Right lobe of liver (tissue), 6 donors: ENCODE measurements around the gene TCF25. TPM values are rescaled to one million over a fixed set of nuclear protein-coding genes. Genes with fewer than 3 reads are reported as not detected.
A peak's percentile ranks its signal among the peaks of the same experiment; 100 is the strongest.

Experiments
- ATAC-seq, 4 donors: fragments of 200-7000 bp; cut with Tn5 transposase; one replicate each; pipeline ENCODE4 v1.9.1; 2020; ENCODE audit warnings: mild to moderate bottlenecking in 4 of 4, moderate library complexity in 4 of 4
- DNase-seq, 3 donors: peaks; one replicate each; pipeline ENCODE4 v3.0.0-alpha.2; 2020
- H3K27ac ChIP-seq, 3 donors: fragments of 200-600 bp; one replicate each; pipeline ENCODE4 v1.8.0; 2022
- H3K27me3 ChIP-seq, 2 donors: fragments of 200-600 bp; one replicate each; pipeline ENCODE4 v1.8.0; 2022
- H3K36me3 ChIP-seq, 4 donors: fragments of 200-600 bp; sonication (generic) in 1 of 4; one replicate each; pipeline versions ENCODE4 v1.5.1 to v1.8.0; 2017 to 2022; ENCODE audit warnings: control low read depth in 1 of 4
- H3K4me1 ChIP-seq, 4 donors: fragments of 200-600 bp; sonication (generic) in 1 of 4; one replicate each; pipeline versions ENCODE4 v1.5.1 to v1.8.0; 2017 to 2022; ENCODE audit warnings: control low read depth in 1 of 4
- H3K4me3 ChIP-seq, 3 donors: fragments of 200-600 bp; one replicate each; pipeline ENCODE4 v1.8.0; 2022
- H3K9me3 ChIP-seq, 4 donors: fragments of 200-600 bp; sonication (generic) in 1 of 4; one replicate each; pipeline versions ENCODE4 v1.5.1 to v1.8.0; 2017 to 2022; ENCODE audit warnings: control low read depth in 1 of 4
- POLR2A ChIP-seq: fragments of 450-650 bp; IDR thresholded peaks from one replicate; pipeline ENCODE4 v1.6.1; 2017; ENCODE audit warnings: antibody characterized with exemption, mild to moderate bottlenecking
- WGBS: methylation state at CpG from one replicate; pipeline ENCODE4 v1.1.6; 2018; ENCODE audit warnings: low coverage, low lambda C conversion rate; ENCODE audit not compliant: insufficient coverage; ENCODE audit errors: missing lambda C conversion rate; 5-methylcytosine and 5-hydroxymethylcytosine counted together
- intact Hi-C, 2 donors: fragments of 100-400 bp; cut with DNase I; formaldehyde crosslinking; loops; one replicate each; pipeline versions ENCODE4 v1.11.2 to v1.14.1; 2022
- total RNA-seq, 6 experiments: library from RNA; depleted of rRNA in 2 of 6; stranded (reverse); fragments of >200 nt in 2 of 6; fragmentation: NEBNext Ultra II Directional in 3 of 6; extraction: Animal tissue kit (Norgen Biotek cat#: 25700) in 3 of 6; gene quantifications; one replicate each; pipeline versions ENCODE4 v1.1.0 to v1.2.4, GENCODE V29; 2016 to 2023
- TF ChIP-seq, protein P1 (sequence below), 4 donors: fragments of 200-600 bp in 3 of 4; fragments of 450-650 bp in 1 of 4; IDR thresholded peaks; one replicate each; pipeline versions ENCODE4 v1.5.1 to v1.8.0; 2016 to 2022; ENCODE audit warnings: antibody characterized with exemption in 4 of 4, mild to moderate bottlenecking in 2 of 4
- donor health status: DM: no; HTN: yes; CAD: no.
- donor health status: DM: no; HTN: no; CAD: no.
- donor health status: DM: no; HTN: no; CAD: no.
- donor health status: DM: no; HTN: yes; CAD: no.
- donor health status: DM: no; HTN: yes; CAD: no.

The TCF25 gene
- total RNA-seq, 6 experiments from 2014 or later = 66.6 to 91.6 (median 77.9) TPM

GRCh38 chr16:89843409-89844350 is 29.7 kb upstream of the TCF25 start:
- Histone ChIP-seq H3K27me3 (no peaks in the 10 kb centered on the region), H3K9me3 (no peaks in the 10 kb centered on the region), H3K27ac (no peak overlapping the region), H3K4me3 (no peak overlapping the region), H3K4me1 (peaks cover 0 to under 1% (median 0%) of the 10 kb centered on the region in 4 donors), H3K36me3 (no peaks in the 10 kb centered on the region)
- peak in 2 of 4 donors; percentile 44 to 52 for ATAC-seq
- TF ChIP-seq, protein P1, sequence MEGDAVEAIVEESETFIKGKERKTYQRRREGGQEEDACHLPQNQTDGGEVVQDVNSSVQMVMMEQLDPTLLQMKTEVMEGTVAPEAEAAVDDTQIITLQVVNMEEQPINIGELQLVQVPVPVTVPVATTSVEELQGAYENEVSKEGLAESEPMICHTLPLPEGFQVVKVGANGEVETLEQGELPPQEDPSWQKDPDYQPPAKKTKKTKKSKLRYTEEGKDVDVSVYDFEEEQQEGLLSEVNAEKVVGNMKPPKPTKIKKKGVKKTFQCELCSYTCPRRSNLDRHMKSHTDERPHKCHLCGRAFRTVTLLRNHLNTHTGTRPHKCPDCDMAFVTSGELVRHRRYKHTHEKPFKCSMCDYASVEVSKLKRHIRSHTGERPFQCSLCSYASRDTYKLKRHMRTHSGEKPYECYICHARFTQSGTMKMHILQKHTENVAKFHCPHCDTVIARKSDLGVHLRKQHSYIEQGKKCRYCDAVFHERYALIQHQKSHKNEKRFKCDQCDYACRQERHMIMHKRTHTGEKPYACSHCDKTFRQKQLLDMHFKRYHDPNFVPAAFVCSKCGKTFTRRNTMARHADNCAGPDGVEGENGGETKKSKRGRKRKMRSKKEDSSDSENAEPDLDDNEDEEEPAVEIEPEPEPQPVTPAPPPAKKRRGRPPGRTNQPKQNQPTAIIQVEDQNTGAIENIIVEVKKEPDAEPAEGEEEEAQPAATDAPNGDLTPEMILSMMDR (IDR thresholded peaks at IDR 0.05) = no peak
- TF ChIP-seq POLR2A = no peak
- no peak for DNase-seq
- 80% methylated on average over 13 of the region's 20 CpGs for WGBS
- intact Hi-C loops = no loop called here

DNA sequence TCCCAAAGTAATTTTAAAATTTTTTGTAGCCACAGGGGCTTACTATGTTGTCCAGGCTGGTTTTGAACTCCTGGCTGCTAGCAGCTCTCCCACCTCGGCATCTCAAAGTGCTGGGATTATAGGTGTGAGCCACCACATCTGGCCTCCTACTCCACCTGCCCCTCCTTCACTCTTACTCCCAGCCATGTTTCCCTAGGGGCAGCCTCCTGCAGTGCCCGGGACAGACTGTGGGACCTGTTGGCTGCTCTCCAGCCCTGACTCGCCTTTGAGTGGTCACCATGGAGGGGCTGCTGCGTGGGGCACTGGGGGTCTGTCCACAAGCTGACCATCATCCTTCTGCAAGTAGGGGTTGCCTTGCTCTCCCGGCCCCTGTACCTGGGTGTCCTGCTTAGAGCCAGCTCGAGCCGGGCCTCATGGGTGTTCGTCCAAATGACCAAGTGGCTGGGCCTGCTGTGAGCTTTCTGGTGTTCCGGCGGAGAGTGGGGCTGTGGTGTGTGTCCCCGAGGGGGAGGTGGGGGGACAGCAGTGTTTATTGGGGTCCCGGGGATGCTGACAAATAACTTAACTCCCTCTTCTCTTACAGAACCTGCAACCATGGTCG is 28.6 kb upstream of the TCF25 start:
- no peak overlapping the region for H3K27ac ChIP-seq
- no peaks in the 10 kb centered on the region for H3K4me1 ChIP-seq
- 54% methylated on average over 4 of the region's 13 CpGs for WGBS
- H3K9me3 ChIP-seq = no peaks in the 10 kb centered on the region
- H3K4me3 ChIP-seq = no peak overlapping the region
- no peak for DNase-seq
- TF ChIP-seq POLR2A = no peak
- TF ChIP-seq, protein P1 (IDR thresholded peaks at IDR 0.05) = no peak
- intact Hi-C loops = no loop called here
- ATAC-seq = peak in 1 of 4 donors; percentile 28
- no peaks in the 10 kb centered on the region for H3K36me3 ChIP-seq
- no peaks in the 10 kb centered on the region for H3K27me3 ChIP-seq

DNA sequence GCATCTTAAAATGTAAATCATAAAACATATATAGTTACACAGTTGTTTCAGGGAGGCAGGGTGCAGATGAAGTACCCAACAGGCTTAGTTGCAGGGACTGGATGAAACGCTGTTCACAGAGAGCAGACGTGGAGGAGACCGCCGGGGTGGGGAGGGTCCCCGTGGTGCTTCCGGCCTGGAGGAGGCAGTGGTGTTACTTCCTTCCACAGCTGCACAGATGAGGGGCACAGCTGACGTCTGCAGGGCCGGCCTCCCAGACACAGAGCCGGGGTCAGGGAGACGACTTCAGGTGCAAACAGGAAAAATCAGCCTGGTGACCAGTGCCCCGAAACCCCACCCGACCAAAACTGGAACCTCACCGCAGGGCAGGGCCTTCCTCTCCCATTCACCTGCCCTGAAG is 28.0 kb upstream of the TCF25 start:
- intact Hi-C loops = no loop called here
- H3K27ac ChIP-seq = no peak overlapping the region
- peak in 1 of 4 donors; percentile 23 for ATAC-seq
- TF ChIP-seq, protein P1 (IDR thresholded peaks at IDR 0.05) = no peak
- no peak for TF ChIP-seq POLR2A
- no peak for DNase-seq
- no peaks in the 10 kb centered on the region for H3K27me3 ChIP-seq
- no peaks in the 10 kb centered on the region for H3K36me3 ChIP-seq
- H3K4me3 ChIP-seq = no peak overlapping the region
- 67% methylated on average over 2 of the region's 13 CpGs for WGBS
- no peaks in the 10 kb centered on the region for H3K9me3 ChIP-seq
- H3K4me1 ChIP-seq = no peaks in the 10 kb centered on the region

GRCh38 chr16:89847051-89847939 is 26.1 kb upstream of the TCF25 start:
- 32% methylated on average over 5 of the region's 26 CpGs for WGBS
- no peak for ATAC-seq

More at GRCh38 chr16:89847051-89847939, 26.1 kb upstream of the TCF25 start:
- no peaks in the 10 kb centered on the region for H3K9me3 ChIP-seq
- H3K36me3 ChIP-seq = no peaks in the 10 kb centered on the region
- DNase-seq = no peak
- TF ChIP-seq, protein P1 (IDR thresholded peaks at IDR 0.05) = no peak
- no peaks in the 10 kb centered on the region for H3K27me3 ChIP-seq
- no peak overlapping the region for H3K27ac ChIP-seq
- H3K4me1 ChIP-seq = no peaks in the 10 kb centered on the region
- no peak overlapping the region for H3K4me3 ChIP-seq
- intact Hi-C loops = no loop called here
